ENCODE data around the gene CCDC87.

DNA sequence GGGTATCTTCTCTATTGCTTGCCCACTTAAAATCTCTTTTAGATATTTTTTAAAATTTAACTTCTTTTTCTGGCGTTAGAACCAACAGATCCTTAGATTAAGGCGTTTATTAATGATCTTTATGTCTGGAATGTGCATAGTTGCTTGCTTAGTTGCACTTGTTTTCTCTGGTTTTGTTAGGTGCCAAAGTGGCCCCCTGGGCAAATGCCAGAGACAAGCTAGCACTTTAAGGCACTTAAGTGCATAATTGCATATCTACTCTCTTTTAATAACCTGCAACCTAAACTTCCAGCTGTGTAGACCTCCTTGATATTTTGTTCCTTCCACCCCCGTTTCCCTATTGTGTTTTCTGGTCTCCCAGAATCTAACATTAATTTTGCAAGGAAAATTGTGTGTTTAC lies 49.0 kb upstream of the CCDC87 start:
- TF ChIP-seq, protein P1, sequence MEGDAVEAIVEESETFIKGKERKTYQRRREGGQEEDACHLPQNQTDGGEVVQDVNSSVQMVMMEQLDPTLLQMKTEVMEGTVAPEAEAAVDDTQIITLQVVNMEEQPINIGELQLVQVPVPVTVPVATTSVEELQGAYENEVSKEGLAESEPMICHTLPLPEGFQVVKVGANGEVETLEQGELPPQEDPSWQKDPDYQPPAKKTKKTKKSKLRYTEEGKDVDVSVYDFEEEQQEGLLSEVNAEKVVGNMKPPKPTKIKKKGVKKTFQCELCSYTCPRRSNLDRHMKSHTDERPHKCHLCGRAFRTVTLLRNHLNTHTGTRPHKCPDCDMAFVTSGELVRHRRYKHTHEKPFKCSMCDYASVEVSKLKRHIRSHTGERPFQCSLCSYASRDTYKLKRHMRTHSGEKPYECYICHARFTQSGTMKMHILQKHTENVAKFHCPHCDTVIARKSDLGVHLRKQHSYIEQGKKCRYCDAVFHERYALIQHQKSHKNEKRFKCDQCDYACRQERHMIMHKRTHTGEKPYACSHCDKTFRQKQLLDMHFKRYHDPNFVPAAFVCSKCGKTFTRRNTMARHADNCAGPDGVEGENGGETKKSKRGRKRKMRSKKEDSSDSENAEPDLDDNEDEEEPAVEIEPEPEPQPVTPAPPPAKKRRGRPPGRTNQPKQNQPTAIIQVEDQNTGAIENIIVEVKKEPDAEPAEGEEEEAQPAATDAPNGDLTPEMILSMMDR (conservative IDR thresholded peaks at IDR 0.05; ENCODE audit: low read length), result no peak
- TF ChIP-seq EZH2phosphoT487 (IDR thresholded peaks at IDR 0.05; ENCODE audit: borderline replicate concordance), result no peak

Data from Loucy (cell line).